Embryonic facial prominence (tissue), 1 donor: ENCODE measurements around the gene AOAH.
"Not testable (repeated sequence)": the region's sequence is repeated elsewhere in the genome, so short reads cannot be mapped to it uniquely, and the experiment has no call there.

Source experiments
- DNase-seq: peaks from one replicate; pipeline ENCODE4 v3.0.0-alpha.2; 2016; ENCODE audit errors: extremely low spot score

The AOAH gene

DNA sequence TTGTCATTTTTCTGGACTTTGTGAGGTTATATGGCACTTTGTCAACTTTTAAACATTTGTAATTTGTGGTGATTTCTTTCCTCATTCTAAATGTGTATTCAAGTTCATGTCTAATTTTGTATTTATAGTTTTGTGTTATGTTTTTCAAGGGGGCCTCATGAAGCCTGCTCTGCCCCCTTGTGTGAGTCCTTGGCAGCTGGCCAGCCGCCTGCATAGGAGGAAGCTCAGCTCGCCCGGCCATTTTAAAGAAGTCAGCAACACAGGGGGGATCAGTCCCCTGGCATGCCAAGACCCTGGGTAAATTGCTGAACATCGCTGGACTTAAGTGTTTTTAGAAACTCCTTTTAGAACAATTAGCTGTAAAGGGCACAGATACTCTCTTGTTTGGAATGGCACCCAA lies 211.7 kb downstream of the AOAH start:
- DNase-seq = no peak

GRCh38 chr7:36509962-36510361 lies 214.3 kb downstream of the AOAH start:
- DNase-seq = no peak

GRCh38 chr7:36507475-36508440 lies 216.5 kb downstream of the AOAH start:
- DNase-seq = no peak

- no peak for DNase-seq
These were observed 217.5 kb downstream of the AOAH start for GRCh38 chr7:36506820-36507219.

DNA sequence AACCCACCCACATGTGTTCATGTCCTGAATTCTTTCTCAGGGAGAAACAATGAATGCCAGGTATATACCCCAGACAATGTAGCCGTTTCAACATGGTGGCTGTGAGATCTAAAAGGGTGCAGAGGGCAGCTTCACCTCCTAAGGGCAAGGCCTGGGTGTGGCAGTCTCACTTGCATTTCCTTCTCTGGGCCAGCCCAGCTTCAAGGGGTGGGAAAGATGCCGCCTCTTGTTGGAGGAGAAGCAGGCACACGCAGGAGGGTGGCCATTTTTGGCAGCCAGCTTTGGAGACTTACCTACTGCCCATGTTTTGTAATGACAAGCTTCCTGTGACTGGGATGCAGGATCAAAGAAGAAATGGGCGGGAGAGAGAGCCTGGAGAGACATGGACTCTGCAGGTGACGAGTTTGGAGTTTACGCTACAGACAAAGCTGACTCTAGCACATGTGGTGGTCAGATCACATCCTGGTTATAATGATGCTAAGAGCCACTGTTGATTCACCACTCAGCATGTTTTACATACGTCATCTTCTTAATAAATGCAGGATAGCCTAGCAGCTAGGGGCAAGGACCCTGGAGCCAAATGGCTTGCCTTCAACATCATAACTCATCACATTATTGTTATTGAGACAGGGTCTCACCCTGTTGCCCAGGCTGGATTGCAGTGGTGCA lies 218.0 kb downstream of the AOAH start:
- DNase-seq = no peak

- DNase-seq = not testable (repeated sequence)
These were observed 219.7 kb downstream of the AOAH start for GRCh38 chr7:36504617-36505016.

GRCh38 chr7:36504216-36504615 lies 220.1 kb downstream of the AOAH start:
- not testable (repeated sequence) for DNase-seq

- no peak for DNase-seq
These were observed 226.5 kb downstream of the AOAH start for GRCh38 chr7:36497775-36498174.

DNA sequence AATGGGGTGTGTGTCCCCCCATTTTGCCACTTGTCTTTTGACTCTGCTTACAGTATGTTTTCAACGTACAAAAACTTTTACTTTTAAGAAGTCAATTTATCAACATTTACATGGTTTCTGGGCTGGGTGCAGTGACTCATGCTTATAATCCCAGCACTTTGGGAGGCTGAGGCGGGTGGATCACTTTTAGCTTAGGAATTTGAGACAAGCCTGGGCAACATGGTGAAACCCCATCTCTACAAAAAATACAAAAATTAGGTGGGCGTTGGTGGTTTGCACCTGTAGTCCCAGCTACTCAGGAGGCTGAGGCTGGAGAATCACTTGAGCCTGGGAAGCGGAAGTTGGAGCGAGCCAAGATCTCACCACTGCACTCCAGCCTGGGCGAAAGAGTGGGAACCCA lies 227.1 kb downstream of the AOAH start:
- DNase-seq = not testable (repeated sequence)

DNA sequence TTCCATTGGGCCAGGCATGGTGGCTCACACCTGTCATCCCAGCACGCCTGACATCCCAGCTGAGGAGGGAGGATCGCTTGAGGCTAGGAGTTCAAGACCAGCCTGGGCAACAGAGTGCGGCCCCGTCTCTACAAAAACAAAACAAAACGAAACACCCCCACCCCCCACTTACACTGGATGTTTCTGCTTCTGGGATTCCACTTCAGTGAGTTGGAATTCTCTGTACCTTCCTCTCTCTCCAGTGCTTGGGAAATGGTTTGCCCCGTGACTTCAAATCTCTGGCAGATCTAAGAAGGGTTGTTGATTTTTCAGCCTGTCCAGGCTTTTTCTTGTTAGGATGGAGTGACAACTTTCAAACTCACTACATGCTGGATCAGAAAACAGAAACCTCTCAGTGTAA lies 227.7 kb downstream of the AOAH start:
- no peak for DNase-seq

GRCh38 chr7:36491317-36491716 lies 233.0 kb downstream of the AOAH start:
- DNase-seq = no peak

GRCh38 chr7:36490419-36490830 lies 233.9 kb downstream of the AOAH start:
- DNase-seq = peak; percentile 21

DNA sequence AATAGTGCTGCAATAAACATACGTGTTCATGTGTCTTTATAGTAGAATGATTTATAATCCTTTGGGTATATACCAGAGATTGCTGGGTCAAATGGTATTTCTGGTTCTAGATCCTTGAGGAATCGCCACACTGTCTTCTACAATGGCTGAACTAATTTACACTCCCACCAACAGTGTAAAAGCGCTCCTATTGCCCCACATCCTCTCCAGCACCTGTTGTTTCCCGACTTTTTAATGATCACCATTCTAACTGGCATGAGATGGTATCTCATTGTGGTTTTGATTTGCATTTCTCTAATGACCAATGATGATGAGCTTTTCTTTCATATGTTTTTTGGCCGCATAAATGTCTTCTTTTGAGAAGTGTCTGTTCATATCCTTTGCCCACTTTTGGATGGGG lies 235.6 kb downstream of the AOAH start:
- not testable (repeated sequence) for DNase-seq

DNA sequence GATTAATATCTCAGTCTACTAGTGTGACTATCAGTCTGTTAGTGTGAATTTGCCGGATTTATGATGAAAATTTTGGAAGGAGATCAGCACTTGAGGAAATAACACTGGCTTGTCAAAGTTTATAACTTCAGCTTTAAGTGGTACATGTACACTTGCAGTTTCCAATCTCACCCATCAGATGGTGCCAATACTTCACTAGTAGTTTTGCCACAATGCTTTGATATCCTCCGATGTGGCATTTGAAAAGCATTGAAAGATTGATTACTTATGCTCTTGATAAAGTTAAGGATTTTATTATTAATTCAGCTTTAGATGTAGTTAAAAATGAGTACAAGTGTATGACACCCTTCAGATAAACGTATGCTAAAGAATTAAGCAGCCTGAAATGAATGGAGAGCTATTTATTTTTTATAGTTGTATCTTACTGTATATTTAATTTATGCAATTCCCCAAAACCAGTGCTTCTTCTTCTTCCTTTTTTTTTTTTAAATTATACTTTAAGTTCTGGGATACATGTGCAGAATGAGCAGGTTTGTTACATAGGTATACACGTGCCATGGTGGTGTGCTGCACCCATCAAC lies 236.4 kb downstream of the AOAH start:
- peak; percentile 51 for DNase-seq

- DNase-seq = no peak
These were observed 238.0 kb downstream of the AOAH start for GRCh38 chr7:36486336-36486735.

DNA sequence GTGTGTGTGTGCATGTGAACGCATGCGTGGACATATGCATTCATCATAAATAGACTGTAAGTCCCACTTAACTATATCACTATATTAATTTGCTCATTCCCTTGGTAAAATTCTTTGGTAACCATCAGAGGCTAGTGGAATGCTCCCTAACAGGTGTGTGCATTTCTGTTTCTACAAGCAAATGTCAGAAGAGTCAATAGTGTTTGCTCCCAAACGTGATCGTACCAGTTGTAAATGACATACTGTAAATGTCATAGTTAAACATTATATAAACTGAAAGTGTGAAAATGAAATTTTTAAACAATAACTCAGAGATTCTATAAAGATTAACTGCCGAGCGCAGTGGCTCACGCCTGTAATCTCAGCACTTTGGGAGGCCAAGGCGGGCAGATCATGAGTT lies 240.0 kb downstream of the AOAH start:
- DNase-seq = no peak

- DNase-seq = not testable (repeated sequence)
These were observed 240.4 kb downstream of the AOAH start for GRCh38 chr7:36483853-36484252.

DNA sequence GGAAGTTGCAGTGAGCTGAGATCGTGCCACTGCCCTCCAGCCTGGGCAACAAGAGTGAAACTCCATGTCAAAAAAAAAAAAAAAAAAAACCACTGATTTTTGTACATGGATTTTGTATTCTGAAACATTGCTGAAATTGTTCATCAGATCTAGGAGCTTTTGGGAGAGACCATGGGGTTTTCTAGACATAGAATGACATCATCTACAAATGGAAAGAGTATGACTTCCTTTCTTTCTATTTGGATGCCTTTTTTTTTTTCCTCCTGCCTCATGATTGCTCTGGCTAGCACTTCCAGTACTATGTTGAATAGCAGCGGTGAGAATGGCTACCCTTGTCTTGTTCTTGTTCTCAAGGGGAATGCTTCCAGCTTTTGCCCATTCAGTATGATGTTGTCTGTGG lies 245.5 kb downstream of the AOAH start:
- no peak for DNase-seq

DNA sequence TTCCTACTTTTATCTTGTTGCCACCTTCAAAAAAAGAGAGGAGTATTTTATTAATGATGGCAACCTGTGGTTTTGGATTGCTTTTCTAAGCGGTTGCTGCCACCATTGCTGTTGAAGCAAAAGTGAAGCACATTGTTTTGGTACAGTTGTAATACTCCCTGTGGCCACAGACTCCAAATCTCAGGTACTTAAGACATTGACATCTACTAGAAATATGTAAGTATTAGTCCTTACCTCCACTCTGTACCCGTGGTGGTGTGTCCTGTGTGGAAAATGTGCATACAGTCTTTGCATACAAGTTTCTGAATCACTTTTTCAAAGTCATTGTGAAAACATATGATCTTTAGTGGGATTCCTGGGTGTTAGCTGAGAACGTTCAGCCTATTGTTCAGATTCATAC lies 248.9 kb downstream of the AOAH start:
- no peak for DNase-seq

DNA sequence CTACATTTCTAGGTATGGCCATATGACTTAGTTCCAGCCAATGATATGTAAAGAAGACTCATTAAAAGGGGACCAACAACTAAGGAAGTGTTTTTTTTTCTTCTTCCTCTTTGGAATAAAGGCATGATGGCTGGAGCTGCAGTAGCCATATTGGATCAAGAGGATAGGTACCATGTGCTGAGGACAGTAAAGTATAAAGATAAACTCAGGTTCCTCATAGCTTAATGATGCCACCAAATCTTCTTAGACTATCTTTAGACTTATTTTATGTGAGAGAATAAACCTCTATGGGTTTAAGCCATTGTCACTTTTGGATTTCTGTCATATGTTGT lies 249.3 kb downstream of the AOAH start:
- no peak for DNase-seq

DNA sequence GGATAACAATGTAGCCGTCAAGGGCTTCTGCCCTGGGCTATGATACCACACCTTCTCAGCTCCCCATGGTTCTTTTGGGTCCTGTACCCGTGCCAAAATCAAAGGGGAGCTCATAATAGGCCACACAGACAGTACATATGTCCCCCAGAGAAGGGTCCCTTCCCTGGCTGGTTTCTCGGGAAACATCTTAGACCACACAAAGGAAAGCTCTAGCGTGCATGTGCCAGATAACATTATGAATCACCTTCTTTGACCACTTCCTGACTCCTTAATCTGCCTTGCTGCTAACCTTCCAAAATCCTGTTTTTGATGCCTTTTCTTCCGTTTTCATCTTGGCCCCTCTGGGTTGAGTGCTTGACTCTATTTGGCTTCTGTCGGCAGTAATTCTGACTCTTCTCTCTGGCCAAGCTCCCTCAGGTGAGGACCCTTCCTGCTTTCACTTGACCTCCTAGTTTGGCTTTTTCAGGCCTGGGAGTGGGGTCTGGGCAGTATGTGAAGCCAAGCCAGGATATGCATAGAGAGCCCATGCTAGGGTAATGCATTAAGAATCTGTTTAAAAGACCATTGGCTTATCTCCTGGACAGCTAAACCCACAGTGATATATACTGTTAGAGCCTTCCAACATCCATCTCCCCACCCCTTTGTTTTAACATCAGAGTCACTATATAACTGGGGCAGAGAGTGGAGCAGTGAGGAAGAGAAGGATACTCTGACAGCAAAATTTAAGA lies 249.8 kb downstream of the AOAH start:
- no peak for DNase-seq
